PFSK-1 (cell line): Measurements from ENCODE around the gene PCSK1N.

Experiments
- FOXP2 ChIP-seq: optimal IDR thresholded peaks from 2 replicates; pipeline ENCODE3; 2011; ENCODE audit warnings: borderline replicate concordance, control low read depth, inconsistent platforms; ENCODE audit not compliant: insufficient read depth; ENCODE audit errors: extremely low read length, extremely low read depth
- POLR2AphosphoS5 ChIP-seq: IDR thresholded peaks from 2 replicates; pipeline ENCODE4 v1.6.1; 2012; ENCODE audit warnings: low read depth, mild to moderate bottlenecking, control low read depth, low read length, moderate library complexity
- REST ChIP-seq, 2 experiments: IDR thresholded peaks; 2 replicates each; pipeline versions ENCODE4 v1.6.1 to v1.8.0; 2011 to 2012; ENCODE audit warnings: low read depth in 2 of 2, low read length in 2 of 2, control low read depth in 1 of 2, inconsistent platforms in 1 of 2, mild to moderate bottlenecking in 1 of 2, moderate library complexity in 1 of 2; ENCODE audit not compliant: insufficient read depth in 1 of 2
- SIN3A ChIP-seq: IDR thresholded peaks from 2 replicates; pipeline ENCODE4 v1.6.1; 2012; ENCODE audit warnings: mild to moderate bottlenecking, low read length, moderate library complexity, borderline replicate concordance; ENCODE audit not compliant: insufficient read depth
- TAF1 ChIP-seq: IDR thresholded peaks from 2 replicates; pipeline ENCODE4 v1.6.1; 2012; ENCODE audit warnings: low read length, control low read depth, borderline replicate concordance; ENCODE audit not compliant: insufficient read depth

Gene PCSK1N

GRCh38 chrX:48814722-48815121 lies 20.7 kb downstream of the PCSK1N start:
- TF ChIP-seq POLR2AphosphoS5 = no peak

GRCh38 chrX:48813644-48814043 lies 21.8 kb downstream of the PCSK1N start:
- no peak for TF ChIP-seq REST (IDR thresholded peaks at IDR 0.05; ENCODE audit: insufficient read depth in 1 of 2, low read depth in 2 of 2, low read length in 2 of 2)
- TF ChIP-seq POLR2AphosphoS5 = no peak
- no peak for TF ChIP-seq SIN3A
- TF ChIP-seq TAF1 = no peak
- TF ChIP-seq FOXP2 = no peak

- TF ChIP-seq SIN3A (no peak), POLR2AphosphoS5 (no peak), TAF1 (no peak), FOXP2 (no peak), REST (IDR thresholded peaks at IDR 0.05; ENCODE audit: insufficient read depth in 1 of 2, low read depth in 2 of 2, low read length in 2 of 2) (no peak)
Measured at GRCh38 chrX:48806081-48806480, 29.3 kb downstream of the PCSK1N start.

- TF ChIP-seq REST (IDR thresholded peaks at IDR 0.05; ENCODE audit: insufficient read depth in 1 of 2, low read depth in 2 of 2, low read length in 2 of 2) (peak in 1 of 2 experiments; percentile 68; a peak in 2 of 4 replicates), FOXP2 (no peak)
Measured at GRCh38 chrX:48802905-48803200, 32.6 kb downstream of the PCSK1N start.

- TF ChIP-seq TAF1 (no peak), REST (IDR thresholded peaks at IDR 0.05; ENCODE audit: insufficient read depth in 1 of 2, low read depth in 2 of 2, low read length in 2 of 2) (no peak), POLR2AphosphoS5 (peak; percentile 72; the same call in 1 of the 2 replicates), FOXP2 (no peak), SIN3A (no peak)
Measured at GRCh38 chrX:48802089-48802904, 33.1 kb downstream of the PCSK1N start.
